KG1 (cell line): ENCODE results near the gene FAM120C.

Experiments
- DNase-seq: peaks from one replicate; lab custom pipeline; 2025; lab: John Stamatoyannopoulos, UW

The FAM120C gene

GRCh38 chrX:54182864-54183613 lies at the start of gene FAM120C:
TSS of gene FAM120C (minus strand) at chrX:54183254. CDS start at chrX:54183198, 56 bp downstream.
- peak; percentile 26 for DNase-seq

GRCh38 chrX:54230435-54231148 lies 47.5 kb upstream of the FAM120C start:
- DNase-seq, result no peak

DNA sequence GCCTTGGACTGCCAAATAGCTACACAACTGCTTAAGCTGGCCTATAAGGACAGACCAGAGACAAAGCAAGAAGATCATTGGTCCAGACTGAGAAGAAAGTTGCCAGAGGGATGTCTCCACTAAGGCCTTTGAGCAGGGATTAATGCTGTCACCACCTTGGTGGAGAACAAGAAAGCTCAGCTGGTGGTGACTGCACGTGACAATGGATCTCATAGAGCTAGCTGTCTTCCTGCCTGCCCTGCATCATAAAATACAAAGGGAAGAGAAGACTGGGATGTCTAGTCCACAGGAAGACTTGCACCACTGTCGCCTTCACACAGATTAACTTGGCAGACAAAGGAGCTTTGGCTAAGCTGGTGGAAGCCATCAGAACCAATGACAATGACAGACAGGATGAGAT lies 40.5 kb upstream of the FAM120C start:
- DNase-seq, result no peak

DNA sequence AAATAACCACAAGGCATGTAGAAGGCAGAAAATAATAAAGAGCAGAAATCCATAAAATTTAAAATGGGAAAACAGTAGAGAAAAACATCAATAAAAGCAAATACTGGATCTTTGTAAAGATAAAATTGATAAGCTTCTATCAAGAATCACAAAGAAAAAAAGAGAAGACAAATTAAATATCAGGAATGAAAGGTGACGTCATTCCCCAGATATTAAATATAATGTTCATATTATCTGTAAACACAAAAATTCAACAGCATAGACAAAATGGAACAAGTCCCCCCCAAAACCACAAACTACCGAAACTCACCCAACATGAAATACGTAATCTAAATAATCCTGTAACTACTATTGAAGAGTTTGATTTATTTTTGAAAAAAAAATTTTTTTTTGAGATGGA lies 30.5 kb upstream of the FAM120C start:
- no peak for DNase-seq

GRCh38 chrX:54208531-54208930 lies 25.5 kb upstream of the FAM120C start:
- DNase-seq, result no peak

DNA sequence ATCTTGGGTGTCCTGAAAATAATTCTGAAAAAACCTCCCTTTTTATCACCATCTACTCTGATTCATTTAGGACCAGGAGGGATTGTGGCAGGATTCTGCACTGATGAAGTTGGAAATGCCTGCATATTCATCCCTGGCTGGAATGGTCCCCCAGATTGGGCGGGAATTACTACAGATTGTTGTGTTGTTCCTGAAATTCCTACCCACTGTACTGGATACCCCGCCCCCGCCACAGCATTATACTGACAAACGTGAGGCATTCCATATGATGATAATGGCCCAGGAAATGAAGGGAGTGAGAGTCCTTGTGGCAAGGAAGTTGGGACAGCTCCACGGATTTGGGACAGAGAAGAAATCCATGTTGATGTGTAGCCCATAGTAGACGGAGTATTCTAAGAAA lies 15.2 kb upstream of the FAM120C start:
- no peak for DNase-seq

- no peak for DNase-seq
Observed at GRCh38 chrX:54194982-54195588, 12.0 kb upstream of the FAM120C start.

- DNase-seq, result no peak
Observed at GRCh38 chrX:54193085-54193821, 10.2 kb upstream of the FAM120C start.

DNA sequence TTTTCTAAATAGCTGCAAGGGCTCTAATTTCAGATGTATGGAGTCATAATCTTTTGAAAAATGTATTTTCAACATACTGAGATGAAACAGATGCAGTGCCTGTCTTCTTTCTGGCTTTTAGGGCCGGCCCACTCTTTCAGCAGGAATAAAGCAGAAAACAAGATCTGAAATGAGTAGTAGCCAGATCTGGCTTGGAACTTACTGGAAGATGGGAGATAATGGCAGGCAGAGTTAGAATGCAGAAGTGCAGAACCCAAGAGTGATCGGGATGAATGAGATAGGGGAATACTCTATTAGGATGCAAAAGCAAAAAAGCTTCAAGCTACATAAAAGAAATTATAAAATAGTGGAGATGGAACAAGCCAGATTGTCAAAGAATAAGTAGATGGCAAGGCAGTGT lies 1.4 kb upstream of the FAM120C start:
- no peak for DNase-seq

DNA sequence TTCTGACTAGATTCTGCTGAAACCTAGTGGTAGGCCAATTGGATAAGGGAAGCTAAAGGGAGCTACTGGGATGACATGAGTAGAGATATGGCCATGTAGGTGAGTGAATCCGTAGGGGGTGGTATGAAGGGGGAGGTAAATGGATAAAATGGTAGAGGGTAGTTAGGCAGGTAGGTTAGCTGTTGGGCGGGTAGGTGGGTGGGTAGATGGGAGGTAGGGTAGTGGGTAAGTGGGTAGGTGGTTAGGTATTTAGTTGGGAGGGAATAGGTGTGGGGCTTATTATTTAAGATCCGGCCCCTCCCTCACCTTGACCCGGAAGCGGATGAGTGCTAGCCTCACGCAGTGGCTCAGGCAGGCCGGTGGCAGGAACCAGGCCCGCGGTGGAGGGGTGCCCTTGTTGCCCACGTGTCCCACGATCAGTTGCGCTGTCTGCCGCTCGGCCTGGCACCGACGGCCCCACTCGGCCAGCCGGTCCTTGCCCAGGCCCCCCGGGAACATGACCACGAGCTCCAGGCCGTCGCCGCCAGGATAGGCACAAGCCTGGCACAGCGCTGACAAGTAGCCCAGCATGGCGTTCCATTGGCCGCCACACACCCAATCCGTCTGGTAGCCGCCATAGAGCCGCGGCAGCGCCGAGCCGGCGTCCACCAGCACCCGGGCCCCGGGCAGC lies 725 bp downstream of the FAM120C start:
- DNase-seq, result peak; percentile 8

- no peak for DNase-seq
Observed at GRCh38 chrX:54181202-54181953, 1.7 kb downstream of the FAM120C start.

DNA sequence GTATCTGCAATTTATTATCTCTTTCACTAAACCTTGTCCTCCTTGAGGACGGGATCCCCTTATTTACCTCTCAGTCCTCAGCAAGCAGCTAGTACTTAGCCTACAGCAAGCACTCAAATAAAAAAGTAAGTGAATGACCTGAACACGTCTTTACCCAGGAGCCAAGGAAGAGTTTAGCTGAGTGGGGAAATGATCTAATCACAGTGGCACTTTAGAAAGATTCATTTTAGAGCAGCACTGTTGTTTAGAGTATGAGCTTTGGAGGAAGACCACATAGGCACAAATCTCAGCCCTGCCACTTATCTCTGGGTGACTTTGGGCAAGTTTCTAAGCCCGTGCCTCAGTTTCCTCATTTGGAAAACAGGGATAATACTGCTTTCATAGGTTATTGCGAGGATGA lies 2.7 kb downstream of the FAM120C start:
- DNase-seq, result no peak

GRCh38 chrX:54178100-54178940 lies 4.7 kb downstream of the FAM120C start:
- no peak for DNase-seq

DNA sequence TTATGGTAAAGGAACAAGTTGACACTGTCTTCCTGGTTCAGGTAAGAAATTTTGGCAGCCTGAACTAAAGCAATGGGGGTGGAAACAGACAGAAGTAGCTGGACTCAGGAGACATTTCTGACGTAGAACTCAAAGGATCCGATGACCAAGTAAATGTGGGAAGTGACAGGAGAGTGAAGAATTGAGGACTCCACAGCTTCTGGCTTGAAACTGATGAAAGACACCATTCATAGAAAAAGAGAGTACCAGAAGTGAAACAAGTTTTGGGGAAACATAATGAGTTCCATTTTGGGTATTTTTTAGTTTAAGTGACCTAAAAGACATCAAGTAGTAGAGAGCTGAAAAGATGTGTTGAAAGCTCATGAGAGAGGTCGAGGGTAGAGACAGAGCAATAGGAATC lies 5.7 kb downstream of the FAM120C start:
- no peak for DNase-seq

DNA sequence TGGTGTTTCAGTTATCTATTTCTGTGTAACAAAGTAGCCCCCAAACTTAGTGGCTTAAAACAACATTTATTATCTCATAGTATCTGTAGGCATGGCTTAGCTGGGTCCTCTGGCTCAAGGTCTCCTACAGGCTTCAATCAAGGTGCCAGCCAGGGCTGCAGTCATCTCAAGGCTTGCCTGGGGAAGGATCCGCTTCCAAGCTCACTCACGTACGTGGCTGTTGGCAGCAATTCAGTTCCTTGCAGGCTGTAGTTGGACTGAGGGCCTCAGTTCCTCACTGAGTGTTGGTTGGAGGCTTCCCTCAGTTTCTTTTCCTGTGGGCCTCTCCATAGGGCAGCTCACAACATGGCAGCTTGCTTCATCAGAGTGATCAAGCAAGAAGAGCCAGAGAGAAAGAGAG lies 9.3 kb downstream of the FAM120C start:
- DNase-seq, result no peak

DNA sequence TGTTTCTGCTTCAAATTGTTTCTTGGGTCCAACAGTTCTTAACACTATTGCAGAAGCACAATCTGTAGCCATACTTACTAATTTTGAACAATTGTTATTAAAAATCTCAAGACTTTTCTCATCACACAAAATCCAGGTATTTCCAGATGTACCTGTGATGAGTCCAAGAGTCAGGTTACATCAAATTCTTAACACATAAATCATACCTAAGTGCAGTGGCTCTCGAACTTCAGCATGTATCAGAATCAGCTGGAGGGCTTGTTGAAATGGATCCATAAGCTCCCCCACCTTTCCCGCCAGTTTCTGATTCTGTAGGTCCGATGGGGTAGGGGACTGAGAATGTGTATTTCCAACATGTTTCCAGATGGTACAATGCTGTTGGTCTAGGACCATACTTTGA lies 10.6 kb downstream of the FAM120C start:
- no peak for DNase-seq

GRCh38 chrX:54171527-54172250 lies 11.4 kb downstream of the FAM120C start:
- DNase-seq, result no peak

DNA sequence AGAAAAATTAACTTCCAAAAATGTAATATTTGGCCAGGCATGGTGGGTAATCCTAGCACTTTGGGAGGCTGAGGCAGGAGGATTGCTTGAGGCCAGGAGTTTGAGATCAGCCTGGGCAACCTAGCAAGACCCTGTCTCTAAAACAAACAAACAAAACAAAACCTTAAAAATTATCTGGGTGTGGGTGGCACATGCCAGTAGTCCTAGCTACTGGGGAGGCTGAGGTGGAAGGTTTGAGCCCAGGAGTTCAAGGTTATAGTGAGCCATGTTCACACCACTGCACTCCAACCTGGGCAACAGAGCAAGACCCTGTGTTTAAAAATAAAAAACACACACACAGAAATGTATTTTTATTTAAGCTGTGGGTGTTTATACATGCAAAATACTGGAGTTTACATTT lies 12.0 kb downstream of the FAM120C start:
- no peak for DNase-seq

DNA sequence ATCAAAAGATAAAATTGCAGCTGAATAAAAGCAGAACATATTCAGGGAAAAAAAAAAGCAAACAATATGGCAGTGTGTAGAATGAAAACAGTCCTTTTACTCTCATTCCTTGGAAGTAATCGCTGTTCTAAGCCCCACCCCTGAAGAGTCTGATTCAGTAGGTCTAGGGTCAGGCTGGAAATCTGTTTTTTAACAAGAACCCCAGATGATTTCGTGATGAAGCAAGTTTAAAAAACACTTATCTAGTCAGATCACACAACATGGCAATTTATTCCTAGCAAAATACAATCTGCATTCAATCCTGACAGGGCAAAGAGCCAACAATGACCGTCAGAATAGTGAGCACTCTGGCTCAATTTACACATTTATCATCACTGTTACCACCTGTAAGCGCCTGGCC lies 16.1 kb downstream of the FAM120C start:
- no peak for DNase-seq

- DNase-seq, result no peak
Observed at GRCh38 chrX:54157561-54157960, 25.5 kb downstream of the FAM120C start.
